ENCODE data around the gene ZNF774. TPM values are rescaled to one million over a fixed set of nuclear protein-coding genes. Genes with fewer than 3 reads are reported as not detected.

The ZNF774 gene
- total and polyA plus RNA-seq, 10 of the 15 experiments (the other 5 are each of a cell fraction or from before 2014, with no cell fraction given) = 0.35 to 2.5 (median 1.7) TPM

DNA sequence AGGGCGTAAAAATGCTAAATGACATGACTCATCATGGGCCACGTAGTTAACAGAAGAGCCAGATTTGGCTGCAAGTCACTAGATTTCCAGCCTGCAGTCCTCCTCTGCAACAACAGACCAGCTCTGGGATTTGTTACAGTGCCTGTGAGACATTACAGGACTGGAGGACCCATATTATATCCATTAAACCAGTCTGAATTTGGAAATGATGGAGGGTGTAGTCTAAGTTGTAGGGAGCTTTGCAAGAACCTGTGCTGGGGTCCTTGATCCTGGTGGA, 10.8 kb downstream of the ZNF774 start:
- DNase-seq (ENCODE audit: low read depth, low spot score) (no peak), ATAC-seq (no peak), FAIRE-seq (no peak)
- H3K27me3 ChIP-seq (replicated peaks in 1 of 2; ENCODE audit: control insufficient read depth in 2 of 2, insufficient read depth in 2 of 2, low read length in 1 of 2) = no peaks in the 10 kb centered on the region
- no peak overlapping the region for H3K27ac ChIP-seq (ENCODE audit: control insufficient read depth, insufficient read depth)
- TF ChIP-seq ETV6 (conservative IDR thresholded peaks at IDR 0.05 in 1 of 2, IDR thresholded peaks at IDR 0.05 in 1 of 2; ENCODE audit: borderline replicate concordance in 1 of 2, low read depth in 1 of 2) (no peak), IKZF2 (IDR thresholded peaks at IDR 0.05) (no peak), ATF7 (IDR thresholded peaks at IDR 0.05; ENCODE audit: low read depth) (no peak), PAX5 (IDR thresholded peaks at IDR 0.05; ENCODE audit: borderline replicate concordance, low read depth, low read length) (no peak), CHD4 (IDR thresholded peaks at IDR 0.05) (no peak)
- TF ChIP-seq, protein P1, sequence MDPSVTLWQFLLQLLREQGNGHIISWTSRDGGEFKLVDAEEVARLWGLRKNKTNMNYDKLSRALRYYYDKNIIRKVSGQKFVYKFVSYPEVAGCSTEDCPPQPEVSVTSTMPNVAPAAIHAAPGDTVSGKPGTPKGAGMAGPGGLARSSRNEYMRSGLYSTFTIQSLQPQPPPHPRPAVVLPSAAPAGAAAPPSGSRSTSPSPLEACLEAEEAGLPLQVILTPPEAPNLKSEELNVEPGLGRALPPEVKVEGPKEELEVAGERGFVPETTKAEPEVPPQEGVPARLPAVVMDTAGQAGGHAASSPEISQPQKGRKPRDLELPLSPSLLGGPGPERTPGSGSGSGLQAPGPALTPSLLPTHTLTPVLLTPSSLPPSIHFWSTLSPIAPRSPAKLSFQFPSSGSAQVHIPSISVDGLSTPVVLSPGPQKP (IDR thresholded peaks at IDR 0.05; ENCODE audit: low read depth, low read length) = no peak
- TF ChIP-seq, protein P2, sequence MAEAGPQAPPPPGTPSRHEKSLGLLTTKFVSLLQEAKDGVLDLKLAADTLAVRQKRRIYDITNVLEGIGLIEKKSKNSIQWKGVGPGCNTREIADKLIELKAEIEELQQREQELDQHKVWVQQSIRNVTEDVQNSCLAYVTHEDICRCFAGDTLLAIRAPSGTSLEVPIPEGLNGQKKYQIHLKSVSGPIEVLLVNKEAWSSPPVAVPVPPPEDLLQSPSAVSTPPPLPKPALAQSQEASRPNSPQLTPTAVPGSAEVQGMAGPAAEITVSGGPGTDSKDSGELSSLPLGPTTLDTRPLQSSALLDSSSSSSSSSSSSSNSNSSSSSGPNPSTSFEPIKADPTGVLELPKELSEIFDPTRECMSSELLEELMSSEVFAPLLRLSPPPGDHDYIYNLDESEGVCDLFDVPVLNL (IDR thresholded peaks at IDR 0.05; ENCODE audit: low read depth, low read length) = no peak
- TF ChIP-seq, protein P3, sequence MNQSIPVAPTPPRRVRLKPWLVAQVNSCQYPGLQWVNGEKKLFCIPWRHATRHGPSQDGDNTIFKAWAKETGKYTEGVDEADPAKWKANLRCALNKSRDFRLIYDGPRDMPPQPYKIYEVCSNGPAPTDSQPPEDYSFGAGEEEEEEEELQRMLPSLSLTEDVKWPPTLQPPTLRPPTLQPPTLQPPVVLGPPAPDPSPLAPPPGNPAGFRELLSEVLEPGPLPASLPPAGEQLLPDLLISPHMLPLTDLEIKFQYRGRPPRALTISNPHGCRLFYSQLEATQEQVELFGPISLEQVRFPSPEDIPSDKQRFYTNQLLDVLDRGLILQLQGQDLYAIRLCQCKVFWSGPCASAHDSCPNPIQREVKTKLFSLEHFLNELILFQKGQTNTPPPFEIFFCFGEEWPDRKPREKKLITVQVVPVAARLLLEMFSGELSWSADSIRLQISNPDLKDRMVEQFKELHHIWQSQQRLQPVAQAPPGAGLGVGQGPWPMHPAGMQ (IDR thresholded peaks at IDR 0.05; ENCODE audit: borderline replicate concordance) = no peak
- 92% methylated on average over 2 of the region's 2 CpGs for WGBS (ENCODE audit: insufficient coverage, insufficient replicate concordance, low lambda C conversion rate, missing lambda C conversion rate)
- H3K9ac ChIP-seq (ENCODE audit: control insufficient read depth, insufficient read depth, low read length) = no peak overlapping the region
- H3K4me3 ChIP-seq = no peak overlapping the region
- no peaks in the 10 kb centered on the region for H3K9me3 ChIP-seq (replicated peaks; ENCODE audit: control insufficient read depth, insufficient read depth, low read length)
- H3K36me3 ChIP-seq (ENCODE audit: control insufficient read depth in 2 of 2, insufficient read depth in 2 of 2, low read length in 1 of 2) = no peaks in the 10 kb centered on the region
- no peaks in the 10 kb centered on the region for H3K4me1 ChIP-seq (ENCODE audit: control insufficient read depth, insufficient read depth, low read length)
- ChIA-PET SMC1A (ENCODE audit: uncharacterized antibody, unreplicated experiment) (interaction anchor here (0.6 to 4.2 kb wide), 15 partner anchors 9 to 569 kb away, joined by 3 to 27 read pairs (median 3); no protein-coding TSS in a partner anchor), POLR2A (interaction anchor here (0.9 to 2.1 kb wide), 2 partner anchors 25 to 569 kb away, joined by 3 to 6 read pairs; partner anchors contain the start of gene IQGAP1), RAD21 (ENCODE audit: unreplicated experiment) (interaction anchor here (0.6 to 1.9 kb wide), 8 partner anchors 19 to 119 kb away, joined by 3 to 13 read pairs (median 5); partner anchors contain the start of gene IQGAP1), CTCF (interaction anchor here (0.8 to 4.8 kb wide), 14 partner anchors 8 to 570 kb away, joined by 3 to 49 read pairs (median 6); partner anchors contain the start of gene ZNF774)
- H3K4me2 ChIP-seq (ENCODE audit: control insufficient read depth, insufficient read depth) = no peak overlapping the region
- H2AFZ ChIP-seq (ENCODE audit: control insufficient read depth, low read depth, low read length) = no peak overlapping the region
- in situ Hi-C loops (cut with MboI) (no loop called here), intact Hi-C loops (cut with micrococcal nuclease; ENCODE audit: unreplicated experiment) (loop anchor here (2.0 to 5.0 kb wide), 2 partner anchors 99 to 120 kb away; no protein-coding TSS in a partner anchor)
- no peaks in the 10 kb centered on the region for H4K20me1 ChIP-seq (ENCODE audit: control insufficient read depth, insufficient read depth)
- no peaks in the 10 kb centered on the region for H3K79me2 ChIP-seq (ENCODE audit: control insufficient read depth, insufficient read depth, low read length)
- BruUV-seq (replicated peaks) = no TSS peak
